K562 (cell line): ENCODE data around the gene KMT2D. TPM values are rescaled to one million over a fixed set of nuclear protein-coding genes. Genes with fewer than 3 reads are reported as not detected.
A peak's percentile ranks its signal among the peaks of the same experiment; 100 is the strongest.

Experiments
- ARID4B ChIP-seq: sonication (generic); formaldehyde crosslinking; IDR thresholded peaks from 2 replicates; pipeline ENCODE4 v1.8.0; 2022; ENCODE audit warnings: mild to moderate bottlenecking, missing genetic modification reagents
- CTCF ChIP-seq, 3 experiments: IDR thresholded peaks in 2 of 3; conservative IDR thresholded peaks in 1 of 3; 2 replicates each; pipeline ENCODE4 v1.5.1; 2011 to 2012; ENCODE audit warnings: low read length in 3 of 3, mild to moderate bottlenecking in 3 of 3, control low read depth in 2 of 3, improper control_type of control experiment in 1 of 3, inconsistent platforms in 1 of 3, low read depth in 1 of 3, mixed read lengths in 1 of 3, moderate library complexity in 1 of 3; ENCODE audit not compliant: insufficient read depth in 2 of 3
- FOXP1 ChIP-seq: sonication (generic); formaldehyde crosslinking; IDR thresholded peaks from 2 replicates; pipeline ENCODE4 v1.8.0; 2022; ENCODE audit warnings: mild to moderate bottlenecking, missing genetic modification reagents
- MAX ChIP-seq: sonication (generic); formaldehyde crosslinking; IDR thresholded peaks from 2 replicates; pipeline ENCODE4 v1.9.0; 2022; ENCODE audit warnings: mild to moderate bottlenecking, missing genetic modification reagents
- MTA1 ChIP-seq: fragments of 450-650 bp; IDR thresholded peaks from 2 replicates; pipeline ENCODE4 v1.6.1; 2017; ENCODE audit warnings: borderline replicate concordance
- POLR2H ChIP-seq: IDR thresholded peaks from 2 replicates; pipeline ENCODE4 v1.6.1; 2016; ENCODE audit warnings: missing genetic modification characterization, low read depth, mild to moderate bottlenecking, control low read depth, missing compliant biosample characterization, moderate library complexity
- RCOR1 ChIP-seq, 2 experiments: IDR thresholded peaks; 2 replicates each; pipeline ENCODE4 v1.6.1; 2012; ENCODE audit warnings: low read depth in 2 of 2, low read length in 2 of 2, borderline replicate concordance in 1 of 2, improper control_type of control experiment in 1 of 2
- polyA plus RNA-seq, 8 experiments: library from polyadenylated mRNA; depleted of rRNA in 4 of 8; stranded (reverse) in 5 of 8; unstranded in 3 of 8; fragments of >200 nt; fragmentation: Nextera tagmentation in 2 of 8; fragmentation: Illumina TruSeq in 1 of 8; extraction: Ambion mirVana in 2 of 8; extraction: Trizol in 1 of 8; gene quantifications; 2 replicates each; pipeline versions ENCODE4 v1.2.1 to v1.2.3, GENCODE V29; 2011 to 2014; ENCODE audit warnings: inconsistent platforms in 1 of 8, missing spikeins in 1 of 8
- total RNA-seq, 7 experiments: library from RNA; depleted of rRNA in 6 of 7; stranded (reverse); fragments of >200 nt in 6 of 7; fragmentation: Illumina TruSeq in 2 of 7; extraction: Trizol in 2 of 7; gene quantifications; 2 replicates each; pipeline versions ENCODE4 v1.2.1 to v1.2.3, GENCODE V29; 2011 to 2021; ENCODE audit warnings: low replicate concordance in 1 of 7

The KMT2D gene
- total and polyA plus RNA-seq, 9 of the 15 experiments (the other 6 are each of a cell fraction or from before 2014, with no cell fraction given): 0.22 to 93.7 (median 13.7) TPM

GRCh38 chr12:49043856-49044258 lies 16.7 kb downstream of the KMT2D start (continued):
- TF ChIP-seq POLR2H (tag) (no peak), CTCF (IDR thresholded peaks at IDR 0.05 in 2 of 3, conservative IDR thresholded peaks at IDR 0.05 in 1 of 3; ENCODE audit: insufficient read depth in 2 of 3, low read depth in 1 of 3, low read length in 3 of 3) (peak; percentile 79 to 94 (median 84)), FOXP1 (no peak), MAX (CRISPR knock-in tag) (0 out of 2 replicates have a peak, but pooled peaks have one; percentile 13), MTA1 (no peak), ARID4B (CRISPR knock-in tag) (no peak), RCOR1 (IDR thresholded peaks at IDR 0.05; ENCODE audit: borderline replicate concordance in 1 of 2, low read depth in 2 of 2, low read length in 2 of 2) (peak in 1 of 2 experiments; percentile 55; a peak in 1 of 4 replicates)
- TF ChIP-seq, all 486 proteins: peak for 16
